Neuronal stem cell (in vitro differentiated cells): ENCODE results near the gene MGRN1.

Source experiments
- DNase-seq: peaks from one replicate; pipeline ENCODE4 v3.0.0-alpha.2; 2013; ENCODE audit warnings: low spot score
- H2AFZ ChIP-seq: one replicate; pipeline ENCODE4 v1.6.1; 2013; ENCODE audit warnings: mild to moderate bottlenecking, low read length, inconsistent platforms
- H2AK5ac ChIP-seq: 2 replicates; pipeline ENCODE4 v1.6.1; 2013; ENCODE audit warnings: low read depth, mild to moderate bottlenecking, inconsistent platforms, low read length, moderate library complexity, mixed read lengths
- H2BK120ac ChIP-seq: 2 replicates; pipeline ENCODE4 v1.6.1; 2013; ENCODE audit warnings: low read depth, mild to moderate bottlenecking, inconsistent platforms, low read length, moderate library complexity, mixed read lengths
- H2BK12ac ChIP-seq: one replicate; pipeline ENCODE4 v1.6.1; 2013; ENCODE audit warnings: low read length, inconsistent platforms
- H2BK15ac ChIP-seq: 2 replicates; pipeline ENCODE4 v1.6.1; 2013; ENCODE audit warnings: mild to moderate bottlenecking, low read length, inconsistent platforms, mixed read lengths
- H2BK5ac ChIP-seq: one replicate; pipeline ENCODE4 v1.6.1; 2013; ENCODE audit warnings: inconsistent platforms, mild to moderate bottlenecking, low read length, moderate library complexity
- H3K14ac ChIP-seq: one replicate; pipeline ENCODE4 v1.6.1; 2013; ENCODE audit warnings: low read length, inconsistent platforms
- H3K18ac ChIP-seq: 2 replicates; pipeline ENCODE4 v1.6.1; 2013; ENCODE audit warnings: low read length, inconsistent platforms
- H3K23ac ChIP-seq: 2 replicates; pipeline ENCODE4 v1.6.1; 2013; ENCODE audit warnings: low read depth, mild to moderate bottlenecking, mixed read lengths, low read length, inconsistent platforms; ENCODE audit not compliant: poor library complexity
- H3K27ac ChIP-seq: replicated peaks from 3 replicates; pipeline ENCODE4 v1.5.1; 2013; ENCODE audit warnings: low read length, inconsistent platforms
- H3K27me3 ChIP-seq, 3 experiments: 2 replicates each; pipeline ENCODE4 v1.6.1; 2013; ENCODE audit warnings: low read length in 3 of 3, mild to moderate bottlenecking in 2 of 3, inconsistent platforms in 1 of 3, low read depth in 1 of 3, mixed read lengths in 1 of 3, moderate library complexity in 1 of 3; ENCODE audit not compliant: control insufficient read depth in 3 of 3, insufficient read depth in 3 of 3
- H3K36me3 ChIP-seq, 2 donors: replicated peaks in 1 of 2; 2 replicates each; pipeline ENCODE4 v1.6.1; 2013; ENCODE audit warnings: low read length in 2 of 2; ENCODE audit not compliant: control insufficient read depth in 2 of 2, insufficient read depth in 2 of 2
- H3K4ac ChIP-seq: 2 replicates; pipeline ENCODE4 v1.6.1; 2013; ENCODE audit warnings: inconsistent platforms, mild to moderate bottlenecking, low read length, moderate library complexity
- H3K4me1 ChIP-seq, 2 donors: 1 replicate in 1 of 2; 2 replicates in 1 of 2; pipeline ENCODE4 v1.6.1; 2013; ENCODE audit warnings: low read length in 2 of 2, low read depth in 1 of 2; ENCODE audit not compliant: control insufficient read depth in 2 of 2, insufficient read depth in 1 of 2
- H3K4me2 ChIP-seq: one replicate; pipeline ENCODE4 v1.6.1; 2013; ENCODE audit warnings: mild to moderate bottlenecking, low read length, inconsistent platforms; ENCODE audit not compliant: insufficient read depth, poor library complexity, severe bottlenecking
- H3K4me3 ChIP-seq, 2 donors: 2 replicates each; pipeline ENCODE4 v1.5.1; 2013; ENCODE audit warnings: low read length in 2 of 2, mild to moderate bottlenecking in 2 of 2, inconsistent platforms in 1 of 2, moderate library complexity in 1 of 2
- H3K79me1 ChIP-seq: one replicate; pipeline ENCODE4 v1.6.1; 2013; ENCODE audit warnings: low read depth, mild to moderate bottlenecking, inconsistent platforms, low read length, moderate library complexity
- H3K9ac ChIP-seq: one replicate; pipeline ENCODE4 v1.6.1; 2013; ENCODE audit warnings: mild to moderate bottlenecking, low read depth, low read length, inconsistent platforms; ENCODE audit not compliant: poor library complexity
- H3K9me3 ChIP-seq, 2 donors: replicated peaks in 1 of 2; 2 replicates each; pipeline versions ENCODE3 to v1.6.1; 2013; ENCODE audit warnings: low read length in 2 of 2, mild to moderate bottlenecking in 2 of 2, inconsistent platforms in 1 of 2, low read depth in 1 of 2, mixed read lengths in 1 of 2, moderate library complexity in 1 of 2; ENCODE audit not compliant: control insufficient read depth in 2 of 2, insufficient read depth in 1 of 2
- H4K8ac ChIP-seq: one replicate; pipeline ENCODE4 v1.6.1; 2013; ENCODE audit warnings: low read depth, mild to moderate bottlenecking, inconsistent platforms, low read length, moderate library complexity
- H4K91ac ChIP-seq: one replicate; pipeline ENCODE4 v1.6.1; 2013; ENCODE audit warnings: low read length, low read depth, mild to moderate bottlenecking, inconsistent platforms; ENCODE audit not compliant: poor library complexity
- WGBS, 2 donors: extraction: QIAGEN DNeasy Blood & Tissue Kit; methylation state at CpG; one replicate each; pipeline ENCODE4 v1.1.7; 2013; ENCODE audit warnings: missing lambda C conversion rate in 2 of 2, mixed read lengths in 1 of 2; ENCODE audit not compliant: insufficient read length in 2 of 2, insufficient replicate concordance in 1 of 2; ENCODE audit errors: extremely low coverage in 2 of 2; 5-methylcytosine and 5-hydroxymethylcytosine counted together

The MGRN1 gene

GRCh38 chr16:4689864-4690704 lies 65.5 kb downstream of the MGRN1 start:
- Histone ChIP-seq H3K9ac (peak overlapping the region; percentile 44), H3K4me2 (no peak overlapping the region), H4K91ac (no peak overlapping the region), H3K27me3 (no peaks in the 10 kb centered on the region), H2AK5ac (no peak overlapping the region), H2AFZ (no peak overlapping the region), H3K9me3 (peaks cover 0 to 2% of the 10 kb centered on the region in 2 donors), H3K79me1 (peaks cover 10% of the 10 kb centered on the region), H2BK12ac (peak overlapping the region; percentile 10), H3K14ac (peak overlapping the region; percentile 71), H3K36me3 (peaks cover 9 to 51% of the 10 kb centered on the region in 2 donors), H3K4me1 (peaks cover 3 to 10% of the 10 kb centered on the region in 2 donors), H2BK15ac (no peak overlapping the region), H3K23ac (peak overlapping the region; percentile 91), H3K27ac (no peak overlapping the region), H3K4ac (no peak overlapping the region), H2BK120ac (no peak overlapping the region), H3K18ac (no peak overlapping the region), H3K4me3 (peak overlapping the region in 1 of 2 donors; percentile 67), H2BK5ac (no peak overlapping the region), H4K8ac (no peak overlapping the region)
- WGBS, 2 donors: no CpG with 5 or more reads among the region's 31 CpGs
- DNase-seq: no peak

DNA sequence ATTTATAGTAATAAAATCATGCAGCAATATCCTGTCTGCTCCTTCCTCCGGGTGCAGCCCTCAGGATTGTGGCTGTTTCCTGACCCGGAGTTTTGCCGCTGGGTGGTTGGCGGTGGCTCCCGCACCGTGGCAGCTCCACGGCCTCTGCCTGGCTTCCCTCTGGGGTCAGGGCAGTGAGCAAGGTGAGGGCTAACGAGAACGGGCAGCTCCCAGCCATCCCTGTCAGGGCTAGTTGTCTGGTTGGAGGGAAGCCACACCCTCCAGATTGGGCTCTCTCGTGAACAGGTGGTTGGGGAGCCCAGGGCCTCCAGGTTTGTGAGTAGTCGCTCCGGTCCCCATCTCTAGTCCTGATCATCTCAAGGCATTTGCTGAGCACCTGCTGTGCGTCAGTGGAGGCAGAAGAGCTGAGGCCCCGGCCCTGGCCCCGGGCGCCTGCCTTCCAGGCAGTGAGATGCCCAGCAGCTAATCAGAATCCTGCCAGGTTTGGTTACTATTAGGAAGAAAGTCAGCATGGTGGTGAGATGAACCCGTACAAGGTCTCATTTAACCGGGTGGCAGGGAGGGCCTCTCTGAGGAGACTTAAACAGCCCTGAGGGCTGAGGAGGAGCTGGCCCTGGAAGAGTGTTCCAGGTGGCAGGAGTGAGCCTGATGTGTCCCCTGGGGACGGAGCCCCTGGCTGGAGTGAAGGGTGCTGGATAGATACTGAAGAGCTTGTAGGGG lies 66.5 kb downstream of the MGRN1 start:
- no peak overlapping the region for H4K91ac ChIP-seq
- peaks cover 8 to 10% of the 10 kb centered on the region in 2 donors for H3K4me1 ChIP-seq
- no CpG with 5 or more reads among the region's 19 CpGs for WGBS, 2 donors
- H3K4ac ChIP-seq: no peak overlapping the region
- no peak overlapping the region for H2AK5ac ChIP-seq
- H4K8ac ChIP-seq: no peak overlapping the region
- no peak overlapping the region for H3K4me2 ChIP-seq
- H3K27ac ChIP-seq: no peak overlapping the region
- no peak overlapping the region for H2BK12ac ChIP-seq
- H2AFZ ChIP-seq: no peak overlapping the region
- H3K23ac ChIP-seq: no peak overlapping the region
- H3K18ac ChIP-seq: no peak overlapping the region
- H3K9me3 ChIP-seq: peaks cover 0 to 2% of the 10 kb centered on the region in 2 donors
- H3K9ac ChIP-seq: no peak overlapping the region
- H2BK5ac ChIP-seq: no peak overlapping the region
- peaks cover 19 to 51% of the 10 kb centered on the region in 2 donors for H3K36me3 ChIP-seq
- H3K14ac ChIP-seq: no peak overlapping the region
- no peak overlapping the region for H3K4me3 ChIP-seq
- H2BK120ac ChIP-seq: no peak overlapping the region
- H2BK15ac ChIP-seq: no peak overlapping the region
- H3K27me3 ChIP-seq: no peaks in the 10 kb centered on the region
- peaks cover 12% of the 10 kb centered on the region for H3K79me1 ChIP-seq
- DNase-seq: no peak

- Histone ChIP-seq H3K27me3 (no peaks in the 10 kb centered on the region), H3K36me3 (peaks cover 21 to 51% of the 10 kb centered on the region in 2 donors), H3K27ac (no peak overlapping the region), H3K4me3 (no peak overlapping the region), H3K14ac (no peak overlapping the region), H3K79me1 (peaks cover 12% of the 10 kb centered on the region), H2AFZ (no peak overlapping the region), H3K4me1 (peaks cover 8 to 10% of the 10 kb centered on the region in 2 donors), H3K18ac (no peak overlapping the region), H4K8ac (no peak overlapping the region), H4K91ac (no peak overlapping the region), H3K9me3 (peaks cover 0 to 2% of the 10 kb centered on the region in 2 donors), H2BK15ac (no peak overlapping the region), H3K23ac (peak overlapping the region; percentile 65), H3K4ac (no peak overlapping the region), H2BK12ac (no peak overlapping the region), H2AK5ac (no peak overlapping the region), H3K9ac (no peak overlapping the region), H2BK120ac (no peak overlapping the region), H2BK5ac (no peak overlapping the region), H3K4me2 (no peak overlapping the region)
- no peak for DNase-seq
- no CpG with 5 or more reads among the region's 20 CpGs for WGBS, 2 donors
These were observed 67.2 kb downstream of the MGRN1 start for GRCh38 chr16:4691666-4692412.
